Panc1 (cell line): ENCODE results near the gene TNFRSF25. TPM values are rescaled to one million over a fixed set of nuclear protein-coding genes. Genes with fewer than 3 reads are reported as not detected.

Experiments
- ATAC-seq: fragments of 200-7000 bp; cut with Tn5 transposase; 2 replicates; pipeline ENCODE4 v1.9.1; 2020; ENCODE audit warnings: mild to moderate bottlenecking, moderate library complexity
- BruUV-seq: library from RNA; stranded (reverse); fragments of 400-500 nt; replicated peaks from 2 replicates; lab custom pipeline; 2021; lab: Mats Ljungman, UMichigan
- CTCF ChIA-PET: fragments of 300-600 bp; sonication (Branson Sonifier 250); formaldehyde crosslinking; loops from one replicate; lab custom pipeline; 2022; ENCODE audit warnings: antibody characterized with exemption; lab: Charles Lee
- POLR2A ChIA-PET: fragments of 300-600 bp; sonication (Branson Sonifier 250); formaldehyde crosslinking; loops from one replicate; lab custom pipeline; 2022; ENCODE audit warnings: antibody characterized with exemption; lab: Charles Lee
- DNase-seq: peaks from one replicate; pipeline ENCODE4 v3.0.0-alpha.2; 2010; ENCODE audit warnings: low read depth, low spot score
- H3K27ac ChIP-seq: 2 replicates; pipeline ENCODE4 v1.5.1; 2011; ENCODE audit warnings: mild to moderate bottlenecking, low read length, inconsistent platforms
- H3K27me3 ChIP-seq: fragments of 200-500 bp; sonication (Bioruptor generic); 2 replicates; pipeline ENCODE4 v1.6.0; 2014; ENCODE audit warnings: low read length, inconsistent platforms; ENCODE audit not compliant: control insufficient read depth, insufficient read depth
- H3K36me3 ChIP-seq: fragments of 200-500 bp; sonication (Bioruptor generic); 2 replicates; pipeline ENCODE4 v1.5.1; 2014; ENCODE audit warnings: inconsistent platforms, mild to moderate bottlenecking, low read length, moderate library complexity; ENCODE audit not compliant: control insufficient read depth, insufficient read depth
- H3K4me1 ChIP-seq: 2 replicates; pipeline ENCODE4 v1.5.1; 2011; ENCODE audit warnings: inconsistent platforms, mild to moderate bottlenecking, low read length, moderate library complexity; ENCODE audit not compliant: control insufficient read depth, insufficient read depth
- H3K4me3 ChIP-seq, 2 experiments: 2 replicates each; pipeline ENCODE4 v1.5.1; 2011 to 2012; ENCODE audit warnings: low read depth in 2 of 2, low read length in 2 of 2, mild to moderate bottlenecking in 2 of 2, inconsistent platforms in 1 of 2, moderate library complexity in 1 of 2
- H3K9me3 ChIP-seq: fragments of 200-500 bp; sonication (Bioruptor generic); 2 replicates; pipeline ENCODE4 v1.5.1; 2014; ENCODE audit warnings: low read depth, mild to moderate bottlenecking, inconsistent platforms, low read length, moderate library complexity; ENCODE audit not compliant: control insufficient read depth, insufficient read depth
- CTCF ChIP-seq: fragments of 450-650 bp; IDR thresholded peaks from 2 replicates; pipeline ENCODE4 v1.5.1; 2017; ENCODE audit warnings: mild to moderate bottlenecking
- POLR2AphosphoS5 ChIP-seq: IDR thresholded peaks from 2 replicates; pipeline ENCODE4 v1.6.1; 2012; ENCODE audit warnings: mild to moderate bottlenecking, low read depth, low read length, moderate library complexity
- SIN3A ChIP-seq: IDR thresholded peaks from 2 replicates; pipeline ENCODE4 v1.6.1; 2012; ENCODE audit warnings: low read depth, mild to moderate bottlenecking, low read length, moderate library complexity, borderline replicate concordance; ENCODE audit not compliant: insufficient read depth
- TCF7L2 ChIP-seq: IDR thresholded peaks from 2 replicates; pipeline ENCODE4 v1.6.1; 2011; ENCODE audit warnings: mild to moderate bottlenecking, low read depth, low read length, inconsistent platforms
- in situ Hi-C: cut with HindIII; loops from 2 replicates; pipeline ENCODE4 v1.10.0; 2016; ENCODE audit warnings: low sequenced_read_pairs, low pct_unique_long_range_greater_than_20kb
- intact Hi-C: fragments of 100-400 bp; cut with micrococcal nuclease; formaldehyde crosslinking; loops from one replicate; pipeline ENCODE4 v1.10.0; 2022; ENCODE audit not compliant: unreplicated experiment
- total RNA-seq: library from RNA; stranded (reverse); gene quantifications from one replicate; pipeline ENCODE4 v1.2.1, GENCODE V29; 2021; ENCODE audit not compliant: unreplicated experiment
- TF ChIP-seq, protein P1 (sequence below), 2 experiments: IDR thresholded peaks; 2 replicates each; pipeline ENCODE4 v1.6.1; 2011 to 2012; ENCODE audit warnings: low read depth in 2 of 2, control low read depth in 1 of 2, low read length in 1 of 2, mild to moderate bottlenecking in 1 of 2, moderate library complexity in 1 of 2; ENCODE audit not compliant: insufficient read depth in 1 of 2

The TNFRSF25 gene
- total RNA-seq, 1 experiment from 2014 or later: 7.0 TPM

DNA sequence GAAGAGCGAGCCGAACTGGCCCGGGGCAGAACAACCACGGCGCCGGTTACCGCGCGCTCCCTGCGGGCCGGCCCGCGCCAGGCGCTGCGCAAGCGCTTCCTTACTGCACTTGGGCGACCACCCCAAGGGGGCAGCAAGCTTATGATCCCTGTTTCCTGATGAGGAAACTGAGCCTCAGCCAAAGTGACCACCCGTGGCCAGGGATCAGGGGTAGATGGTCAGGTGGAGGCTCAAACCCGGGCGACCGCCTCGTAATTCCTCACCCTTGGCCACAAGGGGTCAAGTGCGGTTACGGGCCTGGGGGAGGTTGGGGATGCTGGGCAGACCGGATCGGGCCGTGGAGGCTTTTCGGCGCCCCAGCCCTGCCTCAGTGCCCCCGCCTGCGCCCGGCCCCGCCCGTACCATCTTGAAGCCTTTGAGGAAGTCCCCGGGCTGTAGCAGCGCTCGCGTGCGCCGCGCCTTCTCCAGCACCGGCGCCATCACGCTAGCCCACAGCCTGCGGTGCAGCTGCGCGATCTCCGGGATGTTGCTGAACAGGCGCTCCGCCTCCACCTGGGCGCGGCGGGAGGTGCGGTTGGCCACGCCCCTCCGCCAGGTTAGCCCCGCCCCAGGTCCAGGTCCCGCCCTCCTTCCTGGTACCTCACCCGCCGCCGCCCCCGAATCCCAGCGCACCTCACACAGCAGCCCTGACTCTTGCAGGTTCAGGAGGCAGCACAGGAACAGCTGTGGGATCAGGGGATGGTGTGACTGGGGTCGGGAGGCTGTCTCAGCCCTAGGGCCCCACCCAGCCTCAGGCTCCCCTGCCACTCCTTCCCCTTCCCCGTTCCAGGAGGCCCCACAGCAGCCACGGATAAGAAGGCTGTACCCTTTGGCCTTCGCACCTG lies 5.4 kb upstream of the TNFRSF25 start:
- DNase-seq (no peak), ATAC-seq (no peak)
- Histone ChIP-seq H3K36me3 (no peaks in the 10 kb centered on the region), H3K4me1 (no peaks in the 10 kb centered on the region), H3K27ac (no peak overlapping the region), H3K9me3 (no peaks in the 10 kb centered on the region), H3K4me3 (no peak overlapping the region), H3K27me3 (no peaks in the 10 kb centered on the region)
- BruUV-seq: no TSS peak
- intact Hi-C loops (no loop called here), in situ Hi-C loops (no loop called here)
- ChIA-PET CTCF (interaction anchor here (0.9 kb wide), 1 partner anchor 8 kb away, joined by 3 read pairs; no protein-coding TSS in a partner anchor), POLR2A (interaction anchor here (0.6 to 0.7 kb wide), 2 partner anchors 8 kb away, joined by 3 to 5 read pairs; no protein-coding TSS in a partner anchor)
- TF ChIP-seq SIN3A (no peak), TCF7L2 (no peak), CTCF (no peak; the same call in 1 of the 2 replicates), POLR2AphosphoS5 (no peak)
- TF ChIP-seq, protein P1, sequence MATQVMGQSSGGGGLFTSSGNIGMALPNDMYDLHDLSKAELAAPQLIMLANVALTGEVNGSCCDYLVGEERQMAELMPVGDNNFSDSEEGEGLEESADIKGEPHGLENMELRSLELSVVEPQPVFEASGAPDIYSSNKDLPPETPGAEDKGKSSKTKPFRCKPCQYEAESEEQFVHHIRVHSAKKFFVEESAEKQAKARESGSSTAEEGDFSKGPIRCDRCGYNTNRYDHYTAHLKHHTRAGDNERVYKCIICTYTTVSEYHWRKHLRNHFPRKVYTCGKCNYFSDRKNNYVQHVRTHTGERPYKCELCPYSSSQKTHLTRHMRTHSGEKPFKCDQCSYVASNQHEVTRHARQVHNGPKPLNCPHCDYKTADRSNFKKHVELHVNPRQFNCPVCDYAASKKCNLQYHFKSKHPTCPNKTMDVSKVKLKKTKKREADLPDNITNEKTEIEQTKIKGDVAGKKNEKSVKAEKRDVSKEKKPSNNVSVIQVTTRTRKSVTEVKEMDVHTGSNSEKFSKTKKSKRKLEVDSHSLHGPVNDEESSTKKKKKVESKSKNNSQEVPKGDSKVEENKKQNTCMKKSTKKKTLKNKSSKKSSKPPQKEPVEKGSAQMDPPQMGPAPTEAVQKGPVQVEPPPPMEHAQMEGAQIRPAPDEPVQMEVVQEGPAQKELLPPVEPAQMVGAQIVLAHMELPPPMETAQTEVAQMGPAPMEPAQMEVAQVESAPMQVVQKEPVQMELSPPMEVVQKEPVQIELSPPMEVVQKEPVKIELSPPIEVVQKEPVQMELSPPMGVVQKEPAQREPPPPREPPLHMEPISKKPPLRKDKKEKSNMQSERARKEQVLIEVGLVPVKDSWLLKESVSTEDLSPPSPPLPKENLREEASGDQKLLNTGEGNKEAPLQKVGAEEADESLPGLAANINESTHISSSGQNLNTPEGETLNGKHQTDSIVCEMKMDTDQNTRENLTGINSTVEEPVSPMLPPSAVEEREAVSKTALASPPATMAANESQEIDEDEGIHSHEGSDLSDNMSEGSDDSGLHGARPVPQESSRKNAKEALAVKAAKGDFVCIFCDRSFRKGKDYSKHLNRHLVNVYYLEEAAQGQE (IDR thresholded peaks at IDR 0.05; ENCODE audit: insufficient read depth in 1 of 2, low read depth in 2 of 2, low read length in 1 of 2): no peak

DNA sequence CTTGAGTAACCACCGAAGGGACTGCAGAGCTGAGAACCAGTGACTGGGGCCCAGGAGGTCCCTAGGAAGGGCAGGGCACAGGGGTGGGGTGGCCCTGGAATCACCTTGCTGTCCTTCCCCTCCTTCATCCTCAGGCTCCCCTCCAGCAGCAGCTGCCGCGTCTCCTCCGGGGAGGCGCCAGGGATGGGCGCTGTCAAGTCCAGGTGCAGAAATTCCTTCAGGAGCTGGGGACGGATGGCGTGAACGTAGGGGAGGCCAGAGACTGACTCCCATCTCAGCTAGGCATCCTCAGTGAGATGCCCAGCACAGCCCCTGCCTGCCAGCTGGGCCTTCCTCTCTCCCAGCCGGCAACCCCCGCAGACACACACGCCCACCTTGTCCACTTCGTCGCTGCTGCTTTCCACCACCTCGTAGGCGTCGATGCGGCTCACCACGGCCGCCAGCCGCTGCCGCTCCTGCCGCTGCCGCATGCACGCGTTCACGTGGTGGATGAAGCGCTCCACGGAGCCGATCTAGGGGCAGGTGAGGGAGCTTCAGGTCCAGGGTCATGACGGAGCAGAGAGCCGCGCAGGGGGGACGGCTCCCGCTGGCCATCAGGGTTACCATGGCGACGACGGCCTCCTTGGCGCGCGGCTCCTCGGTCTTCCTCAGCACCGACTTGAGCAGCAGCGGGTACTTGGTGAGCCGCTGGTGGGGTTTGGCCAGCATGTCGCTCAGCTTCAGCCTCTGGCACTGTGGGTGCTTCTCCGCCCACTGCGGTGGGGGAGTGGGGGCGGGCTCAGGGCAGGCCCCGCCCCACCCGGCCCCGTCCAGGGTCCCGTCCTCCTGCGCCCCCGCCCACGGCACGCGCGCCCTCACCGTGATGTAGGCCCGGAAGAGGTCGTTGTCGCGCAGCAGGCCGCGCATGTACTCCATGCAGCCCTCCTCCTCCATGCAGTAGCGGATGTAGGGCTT lies 4.4 kb upstream of the TNFRSF25 start:
- in situ Hi-C loops (no loop called here), intact Hi-C loops (no loop called here)
- BruUV-seq: no TSS peak
- no peaks in the 10 kb centered on the region for H3K4me1 ChIP-seq
- CTCF ChIA-PET: interaction anchor here (0.6 kb wide), 1 partner anchor 11 kb away, joined by 3 read pairs; no protein-coding TSS in a partner anchor
- TF ChIP-seq CTCF: no peak
- TF ChIP-seq TCF7L2: no peak
- no peak for TF ChIP-seq SIN3A
- TF ChIP-seq POLR2AphosphoS5: no peak
- TF ChIP-seq, protein P1 (IDR thresholded peaks at IDR 0.05; ENCODE audit: insufficient read depth in 1 of 2, low read depth in 2 of 2, low read length in 1 of 2): no peak
- no peak overlapping the region for H3K4me3 ChIP-seq
- H3K9me3 ChIP-seq: no peaks in the 10 kb centered on the region
- POLR2A ChIA-PET: no interaction called here
- ATAC-seq (no peak), DNase-seq (no peak)
- no peaks in the 10 kb centered on the region for H3K36me3 ChIP-seq
- H3K27ac ChIP-seq: no peak overlapping the region
- H3K27me3 ChIP-seq: no peaks in the 10 kb centered on the region
